ENCODE results near the gene SNX4. TPM values are rescaled to one million over a fixed set of nuclear protein-coding genes. Genes with fewer than 3 reads are reported as not detected.
"Not testable (repeated sequence)": the region's sequence is repeated elsewhere in the genome, so short reads cannot be mapped to it uniquely, and the experiment has no call there.

The SNX4 gene
- total RNA-seq, 4 donors from 2014 or later, result 22.9 to 47.3 (median 32.6) TPM

GRCh38 chr3:125414669-125415068 lies 105.3 kb downstream of the SNX4 start:
- WGBS, result 87% methylated on average over 8 of the region's 8 CpGs
- TF ChIP-seq POLR2AphosphoS5 (IDR thresholded peaks at IDR 0.05) (no peak), POLR2A (IDR thresholded peaks at IDR 0.05; ENCODE audit: low read depth) (no peak), EP300 (IDR thresholded peaks at IDR 0.05) (no peak), CTCF (IDR thresholded peaks at IDR 0.05) (no peak)

GRCh38 chr3:125410922-125411321 lies 109.1 kb downstream of the SNX4 start:
- intact Hi-C loops (cut with DNase I), result no loop called here

More at GRCh38 chr3:125414669-125415068, 105.3 kb downstream of the SNX4 start:
- Histone ChIP-seq H3K36me3 (no peaks in the 10 kb centered on the region), H3K4me1 (no peaks in the 10 kb centered on the region), H3K9me3 (no peaks in the 10 kb centered on the region), H3K27ac (replicated peaks in 1 of 4) (no peak overlapping the region), H3K4me3 (no peak overlapping the region), H3K27me3 (no peaks in the 10 kb centered on the region)
- intact Hi-C loops (cut with DNase I), result no loop called here
- no peak for DNase-seq (ENCODE audit: extremely low spot score)

GRCh38 chr3:125406070-125406469 lies 113.9 kb downstream of the SNX4 start:
- no peak for TF ChIP-seq POLR2A (IDR thresholded peaks at IDR 0.05; ENCODE audit: low read depth)
- no peak for TF ChIP-seq EP300 (IDR thresholded peaks at IDR 0.05)
- TF ChIP-seq POLR2AphosphoS5 (IDR thresholded peaks at IDR 0.05), result no peak
- TF ChIP-seq CTCF (IDR thresholded peaks at IDR 0.05), result no peak
- Histone ChIP-seq H3K9me3 (no peaks in the 10 kb centered on the region), H3K27ac (replicated peaks in 1 of 4) (no peak overlapping the region), H3K4me3 (no peak overlapping the region), H3K4me1 (no peaks in the 10 kb centered on the region), H3K27me3 (no peaks in the 10 kb centered on the region), H3K36me3 (no peaks in the 10 kb centered on the region)
- DNase-seq (ENCODE audit: extremely low spot score), result no peak
- 92% methylated on average over 2 of the region's 2 CpGs for WGBS
- intact Hi-C loops (cut with DNase I), result no loop called here

More at GRCh38 chr3:125410922-125411321, 109.1 kb downstream of the SNX4 start:
- H3K9me3 ChIP-seq, result no peaks in the 10 kb centered on the region
- no peak overlapping the region for H3K4me3 ChIP-seq
- no peak overlapping the region for H3K27ac ChIP-seq (replicated peaks in 1 of 4)
- no peaks in the 10 kb centered on the region for H3K36me3 ChIP-seq
- WGBS, result 88% methylated on average over 6 of the region's 6 CpGs
- no peak for TF ChIP-seq POLR2A (IDR thresholded peaks at IDR 0.05; ENCODE audit: low read depth)
- TF ChIP-seq POLR2AphosphoS5 (IDR thresholded peaks at IDR 0.05), result no peak
- no peak for TF ChIP-seq CTCF (IDR thresholded peaks at IDR 0.05)
- TF ChIP-seq EP300 (IDR thresholded peaks at IDR 0.05), result no peak
- H3K4me1 ChIP-seq, result no peaks in the 10 kb centered on the region
- H3K27me3 ChIP-seq, result no peaks in the 10 kb centered on the region
- no peak for DNase-seq (ENCODE audit: extremely low spot score)

- H3K4me1 ChIP-seq; H3K36me3 ChIP-seq; DNase-seq (ENCODE audit: extremely low spot score); H3K4me3 ChIP-seq; H3K27ac ChIP-seq (replicated peaks in 1 of 4); intact Hi-C loops (cut with DNase I); H3K9me3 ChIP-seq; H3K27me3 ChIP-seq: not testable (repeated sequence)
- 95% methylated on average over 4 of the region's 4 CpGs for WGBS
Measured at GRCh38 chr3:125405515-125405914, 114.5 kb downstream of the SNX4 start.

- no peaks in the 10 kb centered on the region for H3K36me3 ChIP-seq
- H3K4me3 ChIP-seq, result no peak overlapping the region
- DNase-seq (ENCODE audit: extremely low spot score), result no peak
- intact Hi-C loops (cut with DNase I), result no loop called here
- 77% methylated on average over 2 of the region's 2 CpGs for WGBS
- H3K27ac ChIP-seq (replicated peaks in 1 of 4), result no peak overlapping the region
- no peaks in the 10 kb centered on the region for H3K9me3 ChIP-seq
- TF ChIP-seq CTCF (IDR thresholded peaks at IDR 0.05), result no peak
- no peak for TF ChIP-seq POLR2A (IDR thresholded peaks at IDR 0.05; ENCODE audit: low read depth)
- no peak for TF ChIP-seq EP300 (IDR thresholded peaks at IDR 0.05)
- TF ChIP-seq POLR2AphosphoS5 (IDR thresholded peaks at IDR 0.05), result no peak
- H3K27me3 ChIP-seq, result no peaks in the 10 kb centered on the region
- H3K4me1 ChIP-seq, result no peaks in the 10 kb centered on the region
Measured at GRCh38 chr3:125403789-125404188, 116.2 kb downstream of the SNX4 start.

Measured in esophagus muscularis mucosa (tissue), 4 donors.